ENCODE data around the gene POLR2A. TPM values are rescaled to one million over a fixed set of nuclear protein-coding genes. Genes with fewer than 3 reads are reported as not detected.
"Not testable (repeated sequence)": the region's sequence is repeated elsewhere in the genome, so short reads cannot be mapped to it uniquely, and the experiment has no call there.

The POLR2A gene
- total RNA-seq, 1 donor from 2014 or later: 204 TPM

- TF ChIP-seq CTCF (IDR thresholded peaks at IDR 0.05; ENCODE audit: unreplicated experiment): no peak
- Mint-ChIP-seq H3K4me1 (peaks cover 9% of the 10 kb centered on the region), H3K27ac (peak overlapping the region; percentile 34), H3K36me3 (peaks cover 11% of the 10 kb centered on the region), H3K9me3 (no peaks in the 10 kb centered on the region), H3K27me3 (ENCODE audit: low read depth) (no peaks in the 10 kb centered on the region), H3K4me3 (no peak overlapping the region)
- no peak for DNase-seq (ENCODE audit: low spot score in 2 of 2, unreplicated experiment in 2 of 2)
Measured at GRCh38 chr17:7468290-7468689, 15.9 kb upstream of the POLR2A start.

GRCh38 chr17:7468804-7469389 is 15.3 kb upstream of the POLR2A start:
- Mint-ChIP-seq H3K9me3 (no peaks in the 10 kb centered on the region), H3K27ac (peak overlapping the region; percentile 34), H3K36me3 (peaks cover 11% of the 10 kb centered on the region), H3K4me3 (no peak overlapping the region), H3K27me3 (ENCODE audit: low read depth) (no peaks in the 10 kb centered on the region), H3K4me1 (peaks cover 9% of the 10 kb centered on the region)
- no peak for TF ChIP-seq CTCF (IDR thresholded peaks at IDR 0.05; ENCODE audit: unreplicated experiment)
- no peak for DNase-seq (ENCODE audit: low spot score in 2 of 2, unreplicated experiment in 2 of 2)

GRCh38 chr17:7469843-7470242 is 14.3 kb upstream of the POLR2A start:
- not testable (repeated sequence) for H3K9me3 Mint-ChIP-seq

GRCh38 chr17:7470457-7470973 is 13.7 kb upstream of the POLR2A start:
- not testable (repeated sequence) for H3K4me3 Mint-ChIP-seq; H3K9me3 Mint-ChIP-seq; H3K27ac Mint-ChIP-seq; DNase-seq (ENCODE audit: low spot score in 2 of 2, unreplicated experiment in 2 of 2); H3K27me3 Mint-ChIP-seq (ENCODE audit: low read depth); H3K36me3 Mint-ChIP-seq; H3K4me1 Mint-ChIP-seq

More at GRCh38 chr17:7469843-7470242, 14.3 kb upstream of the POLR2A start:
- H3K4me3 Mint-ChIP-seq; H3K36me3 Mint-ChIP-seq; H3K27me3 Mint-ChIP-seq (ENCODE audit: low read depth); H3K4me1 Mint-ChIP-seq; DNase-seq (ENCODE audit: low spot score in 2 of 2, unreplicated experiment in 2 of 2); H3K27ac Mint-ChIP-seq: not testable (repeated sequence)

- peaks cover 3% of the 10 kb centered on the region for H3K36me3 Mint-ChIP-seq
- no peaks in the 10 kb centered on the region for H3K27me3 Mint-ChIP-seq (ENCODE audit: low read depth)
- H3K9me3 Mint-ChIP-seq: no peaks in the 10 kb centered on the region
- TF ChIP-seq CTCF (IDR thresholded peaks at IDR 0.05; ENCODE audit: unreplicated experiment): no peak
- no peak for DNase-seq (ENCODE audit: low spot score in 2 of 2, unreplicated experiment in 2 of 2)
- peaks cover 19% of the 10 kb centered on the region for H3K4me1 Mint-ChIP-seq
- H3K4me3 Mint-ChIP-seq: no peak overlapping the region
- H3K27ac Mint-ChIP-seq: peak overlapping the region; percentile 76
Measured at GRCh38 chr17:7471729-7472128, 12.4 kb upstream of the POLR2A start.

- H3K36me3 Mint-ChIP-seq; H3K27me3 Mint-ChIP-seq (ENCODE audit: low read depth); H3K27ac Mint-ChIP-seq; DNase-seq (ENCODE audit: low spot score in 2 of 2, unreplicated experiment in 2 of 2); H3K9me3 Mint-ChIP-seq; H3K4me3 Mint-ChIP-seq: not testable (repeated sequence)
- peaks cover 32% of the 10 kb centered on the region for H3K4me1 Mint-ChIP-seq
Measured at GRCh38 chr17:7474767-7475166, 9.4 kb upstream of the POLR2A start.

GRCh38 chr17:7475764-7476422 is 8.3 kb upstream of the POLR2A start:
- Mint-ChIP-seq H3K27me3 (ENCODE audit: low read depth) (no peaks in the 10 kb centered on the region), H3K4me3 (peak overlapping the region; percentile 87), H3K27ac (peak overlapping the region; percentile 98), H3K9me3 (no peaks in the 10 kb centered on the region), H3K4me1 (peaks cover 40% of the 10 kb centered on the region), H3K36me3 (no peaks in the 10 kb centered on the region)
- no peak for DNase-seq (ENCODE audit: low spot score in 2 of 2, unreplicated experiment in 2 of 2)
- no peak for TF ChIP-seq CTCF (IDR thresholded peaks at IDR 0.05; ENCODE audit: unreplicated experiment)

Measured in mesothelial cell of epicardium (in vitro differentiated cells).